GM19328 (cell line): ENCODE data around the gene GLB1L2.

Source experiments
- ATAC-seq: cut with Tn5 transposase; IDR thresholded peaks from one replicate; pipeline ENCODE4 v1.9.1; 2021; ENCODE audit warnings: mild to moderate bottlenecking, moderate library complexity; ENCODE audit not compliant: unreplicated experiment

Gene GLB1L2

DNA sequence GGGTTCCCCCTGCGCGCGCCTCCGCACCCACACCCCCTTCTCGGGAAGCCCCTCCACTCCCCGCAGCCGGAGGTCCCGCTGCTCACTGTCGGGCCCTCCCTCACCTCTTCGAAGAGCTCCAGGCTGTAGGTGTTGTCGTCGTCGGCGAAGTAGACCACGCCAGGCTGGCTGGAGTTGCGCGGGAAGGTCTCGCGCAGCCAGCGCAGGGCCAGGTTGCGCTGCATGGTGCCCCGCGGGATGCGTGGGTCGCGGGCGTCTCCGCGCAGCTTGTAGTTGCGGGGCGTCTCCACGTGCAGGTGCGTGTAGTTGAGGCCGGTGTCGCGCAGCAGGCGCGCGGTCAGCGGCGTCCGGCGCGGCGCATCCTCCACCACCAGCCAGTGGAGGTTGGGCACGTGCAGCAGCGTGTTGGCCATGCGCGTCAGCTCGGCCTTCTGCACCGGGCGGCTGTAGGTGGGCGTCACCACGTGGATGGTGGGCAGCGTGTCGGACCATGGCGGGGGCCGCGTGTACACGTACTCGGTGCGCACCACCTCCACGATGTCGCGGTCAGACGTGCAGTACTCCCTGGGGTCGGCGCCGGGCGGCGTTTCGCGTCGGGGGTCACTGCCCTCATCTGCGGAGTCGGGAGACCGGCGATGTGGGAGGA is 51.9 kb downstream of the GLB1L2 start:
- ATAC-seq, result no peak

DNA sequence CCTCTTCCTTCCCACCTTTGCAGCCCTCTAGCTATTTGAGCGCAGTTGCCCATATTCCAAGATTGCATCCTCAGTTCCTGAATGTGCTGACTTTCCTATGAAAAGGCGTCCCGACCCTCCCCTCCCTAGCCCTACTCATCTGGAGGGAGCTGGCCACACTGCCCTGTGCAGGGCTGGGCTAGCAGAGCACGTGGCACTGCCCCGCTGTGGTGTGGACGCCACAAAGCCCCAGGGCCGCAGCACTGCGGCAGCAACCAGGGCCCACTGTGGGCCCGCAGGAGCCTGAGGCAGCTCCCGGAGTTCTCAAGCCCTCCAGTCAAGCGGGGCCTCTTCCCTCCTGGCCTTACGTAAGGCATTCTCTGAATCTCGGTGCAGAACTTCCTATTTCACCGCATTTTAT is 52.6 kb downstream of the GLB1L2 start:
- no peak for ATAC-seq

DNA sequence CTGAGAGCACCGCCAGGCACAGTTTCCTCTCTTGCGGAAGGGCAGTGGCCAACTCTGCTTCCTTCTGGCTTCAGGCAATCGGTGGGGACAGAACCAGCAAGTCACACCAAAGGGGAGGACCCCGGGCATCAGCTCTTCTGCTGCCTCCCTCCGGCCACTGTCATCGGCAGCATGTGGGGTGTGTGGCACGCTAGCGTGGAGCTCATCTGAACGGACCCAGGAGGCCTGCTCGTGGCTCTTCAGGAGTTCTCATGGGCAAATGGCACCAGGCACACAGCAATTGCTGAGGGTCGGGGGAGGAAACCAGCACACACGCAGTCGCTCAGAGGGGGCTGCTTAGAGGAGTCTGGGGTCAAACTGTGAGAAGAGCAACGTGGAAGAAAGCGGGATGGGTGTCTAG is 53.4 kb downstream of the GLB1L2 start:
- ATAC-seq, result no peak

DNA sequence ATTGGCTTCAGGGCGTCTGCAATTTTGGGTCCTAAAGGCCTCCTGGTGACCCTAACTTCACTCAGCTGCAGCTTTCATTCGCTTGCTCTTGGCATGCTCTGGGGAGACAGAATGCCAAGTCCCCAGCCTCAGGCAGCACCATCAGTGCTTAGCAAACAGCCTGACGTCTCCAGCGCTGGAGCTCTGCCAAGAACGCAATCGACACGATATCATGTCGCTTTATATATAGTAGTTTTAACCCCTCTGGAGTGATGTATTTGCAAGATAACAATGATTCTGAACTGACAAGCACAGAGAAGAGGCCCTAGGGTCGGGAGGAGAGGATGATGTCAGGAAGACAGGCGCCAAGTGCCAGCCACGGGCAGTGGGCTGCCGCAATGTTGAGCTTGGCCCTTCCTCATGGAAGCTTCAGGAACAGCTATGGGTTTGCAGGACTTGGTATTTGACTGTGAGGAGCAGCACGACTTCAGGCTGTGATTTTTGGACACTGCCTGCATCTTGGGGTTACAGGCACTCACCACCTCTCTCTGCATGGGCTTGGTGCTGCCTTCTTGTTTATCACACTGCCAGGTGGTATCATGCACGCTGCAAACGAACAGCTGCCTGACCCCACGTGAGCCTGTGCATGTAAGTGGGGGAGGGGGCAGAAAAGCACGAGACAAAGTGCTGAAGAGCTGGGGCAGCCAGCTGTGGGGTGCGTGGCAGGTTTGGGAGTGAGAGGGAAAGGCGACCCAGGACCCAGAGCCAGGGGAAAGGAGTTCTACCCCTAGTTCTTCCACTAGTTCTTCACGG is 54.2 kb downstream of the GLB1L2 start:
- ATAC-seq, result no peak

DNA sequence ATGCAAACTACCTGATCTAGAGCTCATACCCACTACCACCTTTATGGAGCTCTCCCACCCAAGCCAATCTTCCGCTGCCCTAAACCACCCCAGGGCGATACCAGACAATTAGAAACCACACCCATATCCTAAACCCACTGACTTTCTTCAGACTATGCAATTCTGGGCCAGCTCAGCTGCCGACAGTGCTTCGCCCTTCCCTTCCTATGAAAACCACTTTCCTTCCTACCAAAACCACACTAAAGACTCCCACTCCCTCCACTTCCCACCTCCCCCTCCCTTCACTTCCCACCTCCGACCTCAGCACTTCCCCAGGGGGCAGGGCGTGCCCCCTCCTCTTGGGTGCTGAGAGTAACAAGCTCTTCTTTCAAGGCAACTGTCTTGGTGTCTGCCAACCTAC is 55.2 kb downstream of the GLB1L2 start:
- ATAC-seq, result no peak

DNA sequence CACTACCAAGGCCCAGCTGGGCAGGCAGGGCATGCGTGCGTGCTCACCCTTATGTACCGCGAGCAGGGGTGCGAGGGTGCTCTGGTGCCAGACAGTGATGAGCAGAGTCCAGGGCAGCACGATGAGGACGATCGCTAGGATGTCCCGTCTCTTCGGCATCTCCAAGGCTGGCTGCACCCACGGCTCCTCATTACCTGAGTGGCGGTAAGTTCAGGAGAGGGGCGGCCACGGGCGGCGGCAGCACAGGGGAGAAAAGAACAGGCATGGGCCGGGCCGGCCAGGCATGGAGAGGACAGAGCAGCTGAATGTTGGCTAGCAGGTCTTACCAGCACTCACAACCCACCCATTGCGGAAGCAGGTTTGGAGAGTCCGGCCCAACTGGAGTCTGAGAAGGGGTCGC is 55.7 kb downstream of the GLB1L2 start:
- ATAC-seq, result no peak

DNA sequence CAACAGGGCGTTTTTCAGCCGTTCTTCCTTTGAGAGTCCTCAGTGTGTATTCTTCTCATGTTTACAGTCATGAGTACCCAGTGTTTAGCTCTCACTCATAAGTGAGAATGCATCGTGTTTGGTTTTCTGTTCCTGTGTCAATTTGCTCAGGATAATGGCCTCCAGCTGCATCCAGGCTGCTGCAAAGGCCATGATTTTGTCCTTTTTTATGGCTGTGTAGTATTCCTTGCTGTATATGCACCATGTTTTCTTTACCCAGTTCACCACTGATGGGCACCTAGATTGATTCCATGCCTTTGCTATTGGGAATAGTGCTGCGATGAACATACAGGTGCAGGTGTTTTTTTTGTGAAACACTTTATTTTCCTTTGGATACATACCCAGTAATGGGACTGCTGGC is 56.8 kb downstream of the GLB1L2 start:
- no peak for ATAC-seq

DNA sequence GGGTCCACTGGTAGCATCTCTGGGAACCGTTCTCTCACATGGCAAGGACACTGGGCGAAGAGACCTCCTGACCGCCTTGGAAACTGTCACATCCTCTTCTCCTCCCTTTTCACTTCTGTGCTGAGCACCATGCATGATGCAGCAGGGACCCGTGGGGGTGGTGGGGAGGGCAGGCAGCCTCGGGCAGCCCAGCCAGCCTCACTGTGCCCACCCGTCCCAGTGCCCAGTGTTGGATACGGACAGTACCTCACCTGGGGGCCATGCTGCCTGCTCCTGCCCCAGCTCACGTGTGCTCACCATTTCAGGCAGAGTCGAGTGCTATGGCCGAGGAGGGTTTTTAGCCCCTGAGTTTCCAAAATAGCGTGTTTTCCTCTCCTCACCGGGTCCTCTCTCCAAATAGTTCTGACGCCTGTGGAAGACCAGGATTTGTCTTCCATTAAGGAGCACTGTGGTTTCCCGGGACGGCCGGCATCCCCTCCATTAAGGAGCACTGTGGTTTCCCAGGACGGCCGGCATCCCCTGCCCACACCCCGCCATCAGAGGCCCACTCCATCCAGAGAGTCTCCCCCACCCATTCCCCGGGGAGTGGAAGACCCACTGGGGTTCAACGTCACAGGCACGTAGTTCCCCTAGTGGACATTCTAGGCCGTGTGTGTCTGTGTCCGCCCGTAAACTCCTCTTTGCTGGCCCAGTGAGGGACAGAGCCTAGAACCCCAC is 57.8 kb downstream of the GLB1L2 start:
- no peak for ATAC-seq

DNA sequence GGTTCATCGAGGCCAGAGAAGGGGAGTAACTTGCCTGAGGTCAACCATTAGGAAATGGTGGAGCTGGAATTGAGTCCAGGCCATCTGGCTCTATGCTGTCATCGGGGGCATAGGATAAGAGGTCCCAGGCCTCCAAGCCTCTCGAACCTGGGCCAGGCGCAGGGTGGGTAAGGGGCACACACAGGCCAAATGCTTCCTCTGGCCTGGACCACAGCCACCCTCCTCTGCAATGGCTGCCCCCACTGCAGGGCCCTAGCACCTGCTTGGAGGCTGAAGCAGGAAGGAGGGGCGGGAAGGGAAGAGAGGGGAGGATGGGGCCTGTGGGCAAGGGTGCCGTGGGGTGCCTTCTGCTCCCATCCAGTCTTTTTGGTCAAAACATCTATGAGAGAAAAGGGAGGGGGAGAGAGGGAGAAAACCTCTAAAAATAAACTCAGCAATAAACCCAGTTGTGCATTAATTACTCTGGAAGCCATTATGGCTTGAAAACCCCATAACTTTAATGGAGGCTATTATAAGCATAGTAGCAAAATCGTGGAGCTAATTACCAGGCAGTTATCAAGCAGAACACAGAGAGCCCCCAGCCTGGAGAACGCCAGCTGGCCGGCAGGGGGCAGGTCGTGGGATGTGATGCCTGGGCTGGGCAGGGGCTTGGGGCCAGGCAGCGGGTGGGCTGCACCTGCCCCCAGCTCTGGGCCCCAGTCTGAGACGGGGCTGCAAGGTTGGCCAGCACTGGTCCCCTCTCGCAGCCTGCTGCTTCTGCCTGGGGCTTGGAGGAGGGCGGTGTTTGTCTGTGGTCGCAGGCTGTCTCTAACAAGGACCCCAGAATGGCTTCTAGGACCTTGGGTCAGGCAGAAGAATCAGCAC is 59.1 kb downstream of the GLB1L2 start:
- no peak for ATAC-seq

DNA sequence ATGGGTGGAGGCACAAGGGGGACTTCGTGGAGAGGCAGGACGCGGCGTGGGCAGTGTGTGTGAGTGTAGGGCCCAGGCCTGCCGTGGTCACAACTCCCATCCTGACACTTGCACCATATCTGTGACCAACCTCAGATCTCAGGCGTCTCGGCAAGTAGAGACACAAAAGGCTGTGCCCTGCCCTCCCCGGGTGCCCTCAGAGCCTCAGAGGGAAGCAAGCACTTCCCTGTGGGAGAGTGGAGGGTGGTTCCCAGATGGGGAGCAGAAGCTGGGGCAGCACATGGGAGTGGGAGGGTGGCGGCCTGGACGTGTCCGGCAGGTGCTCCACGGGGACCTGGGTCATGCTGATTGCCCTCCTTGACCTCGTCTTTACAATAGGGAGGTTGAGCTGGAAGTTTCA is 59.9 kb downstream of the GLB1L2 start:
- no peak for ATAC-seq

DNA sequence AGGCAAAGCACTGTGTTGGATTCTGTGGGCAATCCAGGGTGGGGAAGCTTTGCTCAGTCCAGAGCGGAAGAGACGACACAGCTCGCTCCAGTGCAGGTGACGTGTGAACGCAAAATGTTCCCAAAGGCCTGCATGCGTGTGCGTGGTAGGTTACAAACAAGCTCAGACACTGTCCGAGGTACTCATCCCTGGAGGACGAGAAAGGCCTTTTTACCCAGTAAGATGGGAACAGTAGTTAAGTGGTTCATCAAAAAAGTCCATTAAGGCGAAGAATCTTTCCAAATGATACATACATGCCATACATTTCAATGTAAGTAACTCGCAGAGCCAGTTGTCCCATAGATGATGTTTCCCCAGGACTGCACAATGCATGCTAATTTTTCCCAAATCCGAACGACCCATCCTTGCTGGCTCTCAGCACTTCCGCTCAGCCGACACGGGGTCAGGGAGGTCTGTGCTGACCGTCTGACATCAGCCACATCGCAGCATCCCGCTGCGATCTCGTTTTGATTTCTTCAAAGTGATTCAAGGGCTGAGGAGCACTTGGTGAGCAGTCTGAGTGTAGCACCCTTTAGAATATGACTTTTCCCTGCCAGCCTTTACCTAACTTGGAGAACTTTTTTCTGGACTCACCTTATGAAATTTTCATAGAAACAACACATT is 61.3 kb downstream of the GLB1L2 start:
- ATAC-seq, result no peak

DNA sequence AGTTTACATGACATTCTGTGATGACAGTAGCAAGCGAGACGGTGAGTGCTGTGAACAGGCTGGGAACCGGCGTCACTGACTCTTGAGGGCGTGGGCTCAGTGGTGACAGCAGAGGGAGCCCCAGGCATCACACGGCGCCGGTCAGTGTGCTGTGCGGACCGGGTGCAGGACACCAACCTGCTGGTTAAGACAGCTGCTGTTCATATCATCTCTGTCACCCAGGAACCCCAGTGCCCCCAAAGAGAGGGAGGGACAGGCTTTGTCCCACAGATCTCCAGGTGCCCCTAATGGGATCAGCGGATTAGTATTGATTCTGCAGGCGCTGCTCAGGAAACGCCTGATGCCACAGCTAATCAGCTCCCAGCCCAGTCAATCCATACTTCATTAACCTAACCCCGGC is 61.9 kb downstream of the GLB1L2 start:
- no peak for ATAC-seq

DNA sequence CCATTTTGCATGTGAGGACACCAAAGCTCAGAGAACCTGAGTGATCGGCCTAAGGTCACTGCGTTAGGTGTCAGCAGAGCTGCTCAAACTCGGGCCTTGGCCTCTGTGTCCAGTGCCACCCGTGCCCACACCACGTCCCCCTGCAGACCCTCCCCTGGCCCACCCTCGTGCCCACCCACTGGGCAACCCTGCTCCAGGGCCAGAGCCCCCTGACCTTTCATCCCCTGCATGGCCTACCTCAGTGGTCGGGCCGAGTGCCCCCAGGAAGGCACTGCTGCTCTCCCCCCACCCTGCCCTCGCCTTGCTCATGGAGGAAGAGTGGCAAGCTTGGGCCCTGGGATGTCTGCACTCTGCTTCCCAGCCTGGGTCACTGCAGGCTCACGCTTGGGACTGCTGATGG is 62.5 kb downstream of the GLB1L2 start:
- ATAC-seq, result no peak

DNA sequence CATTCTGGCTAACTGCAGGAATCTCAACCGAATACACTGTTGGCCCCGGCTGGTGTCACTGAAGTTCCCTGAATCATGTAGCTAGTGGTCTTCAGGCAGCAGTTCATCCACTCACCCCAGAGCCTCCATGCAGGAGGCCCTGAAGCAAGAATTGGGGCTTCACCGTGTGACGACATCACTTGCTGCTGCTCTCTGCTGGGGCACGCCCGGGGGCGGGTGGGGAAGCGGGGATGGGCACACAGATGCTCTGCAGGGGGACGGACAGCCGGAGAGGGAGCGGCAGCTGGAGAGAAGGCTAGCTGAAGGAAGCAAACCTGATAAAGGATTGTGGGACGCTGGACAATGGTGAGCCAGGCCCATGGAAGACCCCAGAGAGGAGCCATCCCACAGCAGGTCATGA is 63.2 kb downstream of the GLB1L2 start:
- ATAC-seq, result no peak

DNA sequence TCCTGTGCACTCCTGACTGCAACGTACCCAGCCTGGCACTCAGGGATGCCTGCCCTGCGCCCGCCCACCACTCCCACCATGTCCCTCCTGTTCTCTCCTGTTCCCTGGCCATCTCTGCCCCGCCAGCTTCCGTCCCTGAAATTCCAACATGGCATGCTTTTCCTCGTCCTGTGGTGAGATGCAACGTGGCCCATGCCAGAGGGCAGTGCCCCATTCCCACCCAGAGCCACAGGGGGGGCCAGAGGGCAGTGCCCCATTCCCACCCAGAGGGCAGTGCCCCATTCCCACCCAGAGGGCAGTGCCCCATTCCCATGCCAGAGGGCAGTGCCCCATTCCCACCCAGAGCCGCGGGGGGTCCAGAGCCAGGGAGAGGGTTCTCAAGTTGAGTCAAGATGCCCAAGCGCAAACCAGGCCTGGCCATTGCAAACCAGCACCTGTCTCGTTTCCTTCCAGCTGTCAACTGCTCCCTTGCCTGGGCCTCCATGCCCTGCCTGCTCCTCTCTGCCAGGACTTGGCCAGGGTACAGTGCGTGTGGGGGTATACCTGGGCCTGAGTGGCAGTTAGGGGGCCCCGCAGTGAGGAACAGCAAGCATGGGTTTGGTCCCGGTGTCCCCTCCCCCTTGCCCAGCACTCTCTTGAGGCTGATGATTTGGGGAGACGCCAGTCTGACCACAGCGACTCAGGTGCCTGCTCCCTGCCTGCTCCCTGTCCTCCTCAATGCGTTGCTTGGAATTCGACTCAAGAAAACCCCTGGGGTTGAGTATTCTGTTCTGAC is 65.7 kb downstream of the GLB1L2 start:
- no peak for ATAC-seq

DNA sequence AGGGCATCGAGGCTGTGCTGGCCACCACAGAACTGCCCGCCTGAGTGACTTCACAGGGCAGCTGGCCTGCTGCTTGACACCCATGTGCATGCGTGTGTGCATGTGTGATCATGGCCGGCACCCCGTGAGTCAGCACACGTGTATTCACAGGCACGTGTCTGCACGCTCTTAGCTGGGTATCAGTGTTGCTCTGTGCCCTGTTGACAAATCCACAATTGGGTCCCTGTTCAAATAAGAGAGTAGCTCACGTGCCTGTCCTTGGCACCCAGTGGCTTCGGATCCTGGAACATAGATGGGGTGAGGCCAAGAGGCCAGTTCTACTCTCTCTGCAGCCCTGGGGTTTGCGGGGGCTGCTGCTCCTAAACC is 66.3 kb downstream of the GLB1L2 start:
- no peak for ATAC-seq

DNA sequence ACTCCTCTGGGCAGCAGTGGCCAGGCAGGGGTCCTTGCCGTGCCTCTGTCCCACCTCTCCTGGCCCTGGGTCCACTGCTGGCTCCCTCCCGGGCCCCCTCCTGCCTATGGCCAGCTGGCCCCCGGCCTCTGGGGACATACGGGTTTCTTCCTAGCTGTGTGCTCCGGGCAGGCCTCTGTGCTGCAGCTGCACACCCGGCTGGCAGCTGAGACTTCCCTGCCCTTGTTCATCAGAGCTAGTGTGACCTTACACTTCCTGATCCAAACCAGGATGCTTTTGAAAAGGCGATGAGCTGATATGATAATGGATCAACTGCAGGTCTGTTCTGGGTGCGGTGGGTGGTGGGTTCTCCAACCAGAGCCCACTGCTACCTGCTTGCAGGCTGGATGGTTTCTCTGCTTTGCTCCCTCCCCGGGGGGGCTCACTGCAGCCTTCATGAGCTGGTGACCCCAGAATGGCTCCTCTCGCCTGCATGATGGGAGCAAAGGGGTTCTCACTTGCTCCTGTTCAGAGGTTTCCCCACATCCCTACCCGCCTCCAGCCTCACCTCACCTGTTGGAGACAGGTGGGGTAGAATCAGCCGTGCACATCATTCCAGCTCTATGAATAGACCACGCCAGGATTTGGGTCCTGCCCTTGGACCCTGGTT is 67.0 kb downstream of the GLB1L2 start:
- no peak for ATAC-seq

DNA sequence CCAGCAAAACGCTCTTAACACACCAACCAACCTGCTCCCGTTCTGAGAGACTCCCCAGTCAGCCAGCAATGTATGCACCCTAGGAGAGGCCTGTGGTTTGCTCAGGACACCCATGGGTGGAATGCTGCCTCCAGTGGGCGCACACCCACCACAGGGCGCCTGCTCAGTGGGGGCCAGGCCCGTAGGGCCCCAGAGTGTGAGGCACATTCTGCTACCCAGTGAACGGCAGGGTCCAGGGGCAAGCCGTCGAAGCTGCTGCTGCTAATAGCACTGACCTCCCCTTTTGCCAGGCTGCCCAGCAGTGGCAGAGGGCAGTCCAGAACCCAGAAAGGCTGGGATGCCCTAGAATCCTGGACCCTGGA is 67.5 kb downstream of the GLB1L2 start:
- ATAC-seq, result no peak

DNA sequence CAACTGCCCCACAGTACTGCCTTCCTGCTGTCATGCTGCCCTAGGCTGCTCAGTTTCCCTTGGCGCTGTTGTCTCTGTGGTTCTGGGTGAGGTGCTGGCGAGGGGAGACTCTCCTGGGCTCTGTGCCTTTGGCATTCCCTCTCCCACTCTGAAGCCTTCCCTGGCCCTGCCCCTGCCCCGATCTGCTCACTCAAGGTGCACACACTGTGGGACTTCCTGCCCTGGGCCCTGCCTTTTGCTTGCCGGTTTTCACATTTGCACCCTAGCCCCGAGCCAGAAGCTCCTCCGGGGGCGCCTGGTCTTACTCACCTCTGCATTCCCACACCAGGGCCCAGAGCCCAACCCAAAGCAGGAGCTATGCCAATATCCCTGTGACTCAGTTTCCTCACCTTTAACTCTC is 68.2 kb downstream of the GLB1L2 start:
- ATAC-seq, result no peak
